HG03108 (cell line): Measurements from ENCODE around the gene OR6C74.

Experiments
- ATAC-seq: cut with Tn5 transposase; IDR thresholded peaks from one replicate; pipeline ENCODE4 v1.9.1; 2021; ENCODE audit warnings: moderate library complexity; ENCODE audit not compliant: unreplicated experiment

Gene OR6C74

DNA sequence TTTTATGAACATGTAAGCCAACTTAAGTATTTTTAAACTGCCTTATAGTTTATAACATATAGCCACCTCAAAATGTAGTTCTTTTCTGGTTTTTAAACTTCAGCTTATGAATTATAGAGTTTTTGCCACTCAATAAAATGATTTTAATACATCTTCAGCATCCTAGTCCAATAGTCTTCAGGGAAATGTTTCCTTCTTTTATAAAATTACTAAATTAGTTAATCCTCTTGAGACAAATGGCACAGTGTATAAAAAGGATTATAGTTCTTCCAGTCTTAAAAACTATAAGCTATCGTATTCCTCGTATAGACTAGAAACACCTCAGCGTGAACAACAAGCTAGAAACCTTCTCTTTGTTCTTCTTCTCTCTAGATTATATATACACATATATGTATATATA, at the start of gene OR6C74:
TSS of gene OR6C74 (plus strand) at position 301 of the 400 bp plus-strand sequence. CDS start 2,679 bp downstream, outside the sequence.
- no peak for ATAC-seq

DNA sequence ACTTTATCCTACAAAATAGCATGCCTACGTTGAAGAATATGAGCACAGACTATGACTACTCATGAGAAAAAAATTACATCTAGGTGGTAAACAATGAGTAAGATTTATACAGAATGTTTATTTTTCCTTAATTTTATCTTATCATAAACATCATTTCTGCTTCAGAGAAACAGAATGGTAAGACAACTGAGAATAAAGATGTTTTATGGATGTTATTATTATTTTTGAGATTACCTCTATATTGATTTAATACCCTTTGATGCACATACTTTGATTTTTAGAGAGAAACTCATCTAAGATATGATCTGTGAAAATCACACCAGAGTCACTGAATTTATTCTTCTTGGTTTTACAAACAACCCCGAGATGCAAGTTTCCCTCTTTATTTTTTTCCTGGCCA, 23.7 kb upstream of the OR6C74 start, which contains the start of gene OR10A7:
TSS of gene OR10A7 (plus strand) at position 301 of the 400 bp plus-strand sequence. CDS start at position 301, 0 bp downstream.
- no peak for ATAC-seq

GRCh38 chr12:55226523-55226922, 17.9 kb upstream of the OR6C74 start:
- no peak for ATAC-seq

DNA sequence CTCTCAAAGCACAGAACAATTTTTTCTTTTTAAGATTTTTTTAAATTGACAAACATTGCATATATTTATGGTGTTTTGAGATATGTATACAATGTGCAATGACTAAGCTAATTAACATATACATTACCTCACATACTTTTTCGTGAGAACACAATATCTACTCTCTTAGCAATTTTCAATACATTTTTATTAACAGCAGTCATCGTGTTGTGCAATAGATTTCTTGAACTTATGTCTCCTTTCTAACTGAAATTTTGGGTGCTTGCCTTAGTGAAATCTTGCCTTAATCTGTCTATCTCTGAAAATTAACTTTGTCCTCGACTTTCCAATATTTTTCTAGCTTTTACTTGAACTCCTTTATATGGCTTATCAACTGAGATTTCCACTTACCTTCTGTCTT, 16.8 kb upstream of the OR6C74 start:
- ATAC-seq = no peak

DNA sequence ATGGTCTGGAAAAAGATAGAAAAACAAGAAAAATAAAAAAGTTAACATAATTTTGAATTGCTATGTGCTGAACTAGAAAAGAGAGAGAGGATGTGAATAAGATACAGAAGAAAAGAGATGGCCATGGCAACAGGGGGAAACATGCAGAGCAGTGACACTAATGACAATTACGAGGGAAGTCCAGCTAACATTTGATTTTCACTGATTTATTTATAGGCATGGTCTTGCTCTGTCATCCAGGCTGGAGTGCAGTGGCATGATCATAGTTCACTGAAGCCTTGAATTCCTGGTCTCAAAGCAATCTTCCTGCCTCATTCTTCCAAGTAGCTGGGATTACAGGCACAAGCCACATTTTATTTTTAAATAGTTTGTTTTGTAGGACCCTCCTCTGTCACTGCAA, 1.8 kb downstream of the OR6C74 start:
- no peak for ATAC-seq

DNA sequence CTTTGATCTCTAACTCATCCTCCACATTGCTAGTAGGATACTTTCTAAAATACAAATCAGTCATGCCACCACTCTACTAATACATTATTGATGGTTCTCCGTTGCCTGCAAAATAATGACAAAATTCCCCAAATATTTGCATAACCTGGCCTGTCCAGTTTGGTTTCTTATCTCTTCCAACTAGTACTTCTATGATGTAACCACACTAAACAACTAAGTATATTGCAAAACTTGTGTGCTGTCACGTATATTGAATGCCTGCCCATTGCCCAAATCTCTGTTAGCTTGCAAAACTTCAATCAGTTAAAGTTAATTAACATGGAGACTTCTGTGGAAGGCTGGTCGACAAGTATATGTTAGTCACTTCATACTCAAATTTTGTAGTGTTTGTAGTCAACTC, 6.5 kb downstream of the OR6C74 start:
- no peak for ATAC-seq

GRCh38 chr12:55253281-55253680, 8.9 kb downstream of the OR6C74 start:
- ATAC-seq = no peak

- ATAC-seq = no peak
Measured at GRCh38 chr12:55256831-55257230, 12.4 kb downstream of the OR6C74 start.

DNA sequence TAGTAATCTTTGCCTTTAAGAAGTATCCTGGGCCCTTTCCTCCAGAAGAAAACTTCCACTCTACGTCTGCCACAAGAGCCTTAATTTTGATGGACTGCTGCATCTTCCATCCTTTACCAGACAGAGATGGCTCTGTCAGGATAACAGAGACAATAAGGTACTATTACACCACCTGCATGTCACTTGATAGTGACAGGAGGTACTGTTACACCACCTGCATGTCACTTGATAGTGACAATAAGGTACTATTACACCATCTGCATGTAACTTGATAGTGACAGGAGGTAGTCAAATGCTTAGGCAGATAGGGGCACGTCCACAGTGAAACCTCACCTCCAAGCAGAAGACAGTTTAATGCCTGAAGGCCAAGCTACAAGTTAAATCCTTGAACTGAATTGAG, 13.9 kb downstream of the OR6C74 start:
- no peak for ATAC-seq

GRCh38 chr12:55280991-55281390, 36.6 kb downstream of the OR6C74 start:
- no peak for ATAC-seq

GRCh38 chr12:55289999-55290398, 45.6 kb downstream of the OR6C74 start:
- ATAC-seq = no peak
